Aorta (tissue), 5 donors: ENCODE results near the gene PHOX2A. TPM values are rescaled to one million over a fixed set of nuclear protein-coding genes. Genes with fewer than 3 reads are reported as not detected.
A peak's percentile ranks its signal among the peaks of the same experiment; 100 is the strongest.

Source experiments
- ATAC-seq: fragments of 200-7000 bp; cut with Tn5 transposase; one replicate; pipeline ENCODE4 v1.9.1; 2022; ENCODE audit warnings: moderate library complexity; ENCODE audit not compliant: low FRiP score
- DNase-seq, 2 donors: peaks; one replicate each; pipeline ENCODE4 v3.0.0-alpha.2; 2020
- H3K27ac ChIP-seq, 2 donors: one replicate each; pipeline ENCODE4 v1.5.1; 2013; ENCODE audit warnings: low read length in 2 of 2, mild to moderate bottlenecking in 2 of 2, moderate library complexity in 2 of 2, control low read depth in 1 of 2, inconsistent platforms in 1 of 2, low read depth in 1 of 2
- H3K27me3 ChIP-seq, 2 donors: one replicate each; pipeline ENCODE4 v1.6.1; 2013; ENCODE audit warnings: control low read depth in 1 of 2, low read length in 1 of 2, mild to moderate bottlenecking in 1 of 2, moderate library complexity in 1 of 2; ENCODE audit not compliant: insufficient read depth in 2 of 2, control insufficient read depth in 1 of 2
- H3K36me3 ChIP-seq, 2 donors: one replicate each; pipeline ENCODE4 v1.6.1; 2013; ENCODE audit warnings: control low read depth in 1 of 2, low read length in 1 of 2, mild to moderate bottlenecking in 1 of 2; ENCODE audit not compliant: insufficient read depth in 2 of 2, control insufficient read depth in 1 of 2
- H3K4me1 ChIP-seq, 2 donors: one replicate each; pipeline ENCODE4 v1.6.1; 2013; ENCODE audit warnings: low read length in 2 of 2, control low read depth in 1 of 2, mild to moderate bottlenecking in 1 of 2, moderate library complexity in 1 of 2; ENCODE audit not compliant: insufficient read depth in 2 of 2, control insufficient read depth in 1 of 2
- H3K4me3 ChIP-seq, 2 donors: one replicate each; pipeline ENCODE4 v1.5.1; 2013; ENCODE audit warnings: low read length in 2 of 2, control low read depth in 1 of 2, mild to moderate bottlenecking in 1 of 2
- H3K9me3 ChIP-seq: one replicate; pipeline ENCODE4 v1.6.1; 2013; ENCODE audit warnings: mild to moderate bottlenecking, low read length; ENCODE audit not compliant: control insufficient read depth
- WGBS, 2 donors: extraction: QIAGEN DNeasy Blood & Tissue Kit; methylation state at CpG; one replicate each; pipeline ENCODE4 v1.1.7; 2013; 5-methylcytosine and 5-hydroxymethylcytosine counted together
- intact Hi-C, 2 donors: fragments of 100-400 bp; cut with DNase I; formaldehyde crosslinking; loops; one replicate each; pipeline versions ENCODE4 v1.14.2 to v1.15.0; 2022
- polyA plus RNA-seq, 2 donors: library from polyadenylated mRNA; stranded (reverse); fragments of 200-250 nt; gene quantifications; one replicate each; pipeline ENCODE4 v1.2.3, GENCODE V29; 2013
- total RNA-seq, 2 donors: library from RNA; stranded (reverse); fragmentation: NEBNext Ultra II Directional; extraction: Animal tissue kit (Norgen Biotek cat#: 25700); gene quantifications; one replicate each; pipeline ENCODE4 v1.2.1, GENCODE V29; 2021
- donor health status: healthy with polysubstance abuse.
- donor health status: Bipolar disorder and iron deficiency.
- donor health status: DM: no; HTN: no; CAD: no.
- donor health status: DM: no; HTN: no; CAD: no.
- donor health status: DM: yes; HTN: yes; CAD: no.

PHOX2A gene
- total and polyA plus RNA-seq, 4 donors, result not detected

- DNase-seq (no peak), ATAC-seq (no peak)
- no peak overlapping the region for H3K4me3 ChIP-seq
- H3K36me3 ChIP-seq, result no peaks in the 10 kb centered on the region
- no peaks in the 10 kb centered on the region for H3K27me3 ChIP-seq
- H3K4me1 ChIP-seq, result no peaks in the 10 kb centered on the region
- no peak overlapping the region for H3K27ac ChIP-seq
- no peaks in the 10 kb centered on the region for H3K9me3 ChIP-seq
- 90 to 92% methylated on average over 5 of the region's 5 CpGs for WGBS, 2 donors
- intact Hi-C loops, result no loop called here
These were observed 10.5 kb upstream of the PHOX2A start for GRCh38 chr11:72254299-72254993.

- Histone ChIP-seq H3K27me3 (no peaks in the 10 kb centered on the region), H3K4me3 (no peak overlapping the region), H3K27ac (no peak overlapping the region), H3K36me3 (no peaks in the 10 kb centered on the region), H3K4me1 (no peaks in the 10 kb centered on the region), H3K9me3 (no peaks in the 10 kb centered on the region)
- ATAC-seq (no peak), DNase-seq (no peak)
- WGBS, 2 donors, result 94 to 95% methylated on average over 3 of the region's 3 CpGs
- intact Hi-C loops, result no loop called here
These were observed 9.4 kb upstream of the PHOX2A start for GRCh38 chr11:72253392-72253791.

GRCh38 chr11:72251614-72252013, 7.6 kb upstream of the PHOX2A start:
- WGBS, 2 donors, result 81 to 82% methylated on average over 5 of the region's 5 CpGs
- no peaks in the 10 kb centered on the region for H3K27me3 ChIP-seq
- no peaks in the 10 kb centered on the region for H3K36me3 ChIP-seq
- H3K4me1 ChIP-seq, result no peaks in the 10 kb centered on the region
- no peak overlapping the region for H3K27ac ChIP-seq
- H3K9me3 ChIP-seq, result no peaks in the 10 kb centered on the region
- no peak overlapping the region for H3K4me3 ChIP-seq
- intact Hi-C loops, result no loop called here
- ATAC-seq (no peak), DNase-seq (no peak)

- Histone ChIP-seq H3K4me3 (no peak overlapping the region), H3K9me3 (no peaks in the 10 kb centered on the region), H3K4me1 (no peaks in the 10 kb centered on the region), H3K36me3 (no peaks in the 10 kb centered on the region), H3K27me3 (no peaks in the 10 kb centered on the region), H3K27ac (no peak overlapping the region)
- 88 to 90% methylated on average over 24 of the region's 24 CpGs for WGBS, 2 donors
- DNase-seq (no peak), ATAC-seq (no peak)
- intact Hi-C loops, result no loop called here
These were observed 6.9 kb upstream of the PHOX2A start for GRCh38 chr11:72250661-72251464.

- intact Hi-C loops, result no loop called here
- Histone ChIP-seq H3K27ac (no peak overlapping the region), H3K36me3 (no peaks in the 10 kb centered on the region), H3K4me3 (no peak overlapping the region), H3K4me1 (no peaks in the 10 kb centered on the region), H3K9me3 (no peaks in the 10 kb centered on the region), H3K27me3 (no peaks in the 10 kb centered on the region)
- no peak for DNase-seq
- 93 to 96% methylated on average over 5 of the region's 5 CpGs for whole genome bisulfite sequencing, 2 donors
- no peak for ATAC-seq
These were observed 6.0 kb upstream of the PHOX2A start for GRCh38 chr11:72249961-72250360.

- Histone ChIP-seq H3K27me3 (peaks cover 0 to 2% of the 10 kb centered on the region in 2 donors), H3K9me3 (no peaks in the 10 kb centered on the region), H3K36me3 (no peaks in the 10 kb centered on the region), H3K27ac (no peak overlapping the region), H3K4me3 (no peak overlapping the region), H3K4me1 (no peaks in the 10 kb centered on the region)
- ATAC-seq, result no peak
- 55 to 58% methylated on average over 2 of the region's 2 CpGs for WGBS, 2 donors
- intact Hi-C loops, result no loop called here
- no peak for DNase-seq
These were observed 3.6 kb upstream of the PHOX2A start for GRCh38 chr11:72247584-72247983.

- no peak for DNase-seq
- Histone ChIP-seq H3K4me1 (no peaks in the 10 kb centered on the region), H3K4me3 (no peak overlapping the region), H3K36me3 (no peaks in the 10 kb centered on the region), H3K27ac (no peak overlapping the region), H3K27me3 (peaks cover 0 to 5% of the 10 kb centered on the region in 2 donors), H3K9me3 (no peaks in the 10 kb centered on the region)
- WGBS, 2 donors, result 14 to 16% methylated on average over 19 of the region's 19 CpGs
- ATAC-seq, result no peak
- intact Hi-C loops, result no loop called here
These were observed 1.4 kb upstream of the PHOX2A start for GRCh38 chr11:72245263-72245816.

GRCh38 chr11:72244361-72245262, 636 bp upstream of the PHOX2A start:
- H3K9me3 ChIP-seq, result no peaks in the 10 kb centered on the region
- no peak for ATAC-seq
- H3K4me1 ChIP-seq, result no peaks in the 10 kb centered on the region
- peaks cover 0 to 5% of the 10 kb centered on the region in 2 donors for H3K27me3 ChIP-seq
- H3K36me3 ChIP-seq, result no peaks in the 10 kb centered on the region
- intact Hi-C loops, result no loop called here
- DNase-seq, result peak in 1 of 2 donors; percentile 74
- no peak overlapping the region for H3K27ac ChIP-seq
- no peak overlapping the region for H3K4me3 ChIP-seq
- 4 to 5% methylated on average over 45 to 46 of the region's 46 CpGs for WGBS, 2 donors
